NCI-H1092 treated with DMSO at 0.1 percent for 48 hours (cell line): Measurements from ENCODE around the gene INO80C.
A peak's percentile ranks its signal among the peaks of the same experiment; 100 is the strongest.
"Not testable (repeated sequence)": the region's sequence is repeated elsewhere in the genome, so short reads cannot be mapped to it uniquely, and the experiment has no call there.

ENCODE experiments used
- DNase-seq: peaks from one replicate; lab custom pipeline; 2025; lab: John Stamatoyannopoulos, UW

The INO80C gene

GRCh38 chr18:35487525-35487924, 10.2 kb downstream of the INO80C start:
- DNase-seq, result not testable (repeated sequence)

- DNase-seq, result no peak
Measured at GRCh38 chr18:35485852-35486251, 11.9 kb downstream of the INO80C start.

- no peak for DNase-seq
Measured at GRCh38 chr18:35484034-35484433, 13.7 kb downstream of the INO80C start.

- DNase-seq, result no peak
Measured at GRCh38 chr18:35481960-35482366, 15.8 kb downstream of the INO80C start.

- DNase-seq, result no peak
Measured at GRCh38 chr18:35479911-35480586, 17.7 kb downstream of the INO80C start.

- DNase-seq, result peak; percentile 15
Measured at GRCh38 chr18:35478520-35479435, 19.0 kb downstream of the INO80C start.

GRCh38 chr18:35477974-35478373, 19.8 kb downstream of the INO80C start:
- no peak for DNase-seq

- no peak for DNase-seq
Measured at GRCh38 chr18:35477497-35477896, 20.3 kb downstream of the INO80C start.

- no peak for DNase-seq
Measured at GRCh38 chr18:35474884-35475283, 22.9 kb downstream of the INO80C start.

GRCh38 chr18:35473562-35473961, 24.2 kb downstream of the INO80C start:
- no peak for DNase-seq

GRCh38 chr18:35470435-35470834, 27.3 kb downstream of the INO80C start:
- no peak for DNase-seq

- no peak for DNase-seq
Measured at GRCh38 chr18:35469725-35470124, 28.0 kb downstream of the INO80C start.

GRCh38 chr18:35468711-35469110, 29.0 kb downstream of the INO80C start:
- no peak for DNase-seq

GRCh38 chr18:35467624-35468016, 30.1 kb downstream of the INO80C start:
- peak; percentile 46 for DNase-seq

GRCh38 chr18:35466815-35467623, 30.7 kb downstream of the INO80C start:
- DNase-seq, result no peak

- DNase-seq, result no peak
Measured at GRCh38 chr18:35466334-35466733, 31.4 kb downstream of the INO80C start.

- DNase-seq, result no peak
Measured at GRCh38 chr18:35465329-35465728, 32.4 kb downstream of the INO80C start.

- DNase-seq, result no peak
Measured at GRCh38 chr18:35464831-35465279, 32.9 kb downstream of the INO80C start.

GRCh38 chr18:35463827-35464226, 33.9 kb downstream of the INO80C start:
- no peak for DNase-seq

GRCh38 chr18:35463050-35463449, 34.7 kb downstream of the INO80C start:
- no peak for DNase-seq

- DNase-seq, result no peak
Measured at GRCh38 chr18:35460736-35461161, 37.0 kb downstream of the INO80C start.

GRCh38 chr18:35459997-35460396, 37.8 kb downstream of the INO80C start:
- no peak for DNase-seq
